Spleen (tissue), 11 donors: ENCODE data around the gene SEMA5A. TPM values are rescaled to one million over a fixed set of nuclear protein-coding genes. Genes with fewer than 3 reads are reported as not detected.

ENCODE experiments used
- DNase-seq: peaks from one replicate; pipeline ENCODE4 v3.0.0-alpha.2; 2020
- H3K27ac ChIP-seq, 8 donors: fragments of 200-600 bp; sonication (generic) in 7 of 8; 1 replicate in 4 of 8; 2 replicates in 4 of 8; pipeline versions ENCODE4 v1.5.0 to v1.8.0; 2016 to 2021; ENCODE audit warnings: inconsistent platforms in 4 of 8, mild to moderate bottlenecking in 4 of 8, moderate library complexity in 1 of 8
- H3K27me3 ChIP-seq, 7 donors: fragments of 200-600 bp; sonication (generic) in 6 of 7; replicated peaks in 1 of 7; 1 replicate in 4 of 7; 2 replicates in 3 of 7; pipeline versions ENCODE4 v1.5.0 to v1.8.0; 2016 to 2021; ENCODE audit warnings: inconsistent platforms in 3 of 7, mild to moderate bottlenecking in 1 of 7
- H3K36me3 ChIP-seq, 6 donors: fragments of 200-600 bp; sonication (generic) in 5 of 6; 1 replicate in 4 of 6; 2 replicates in 2 of 6; pipeline versions ENCODE4 v1.5.0 to v1.8.0; 2016 to 2021; ENCODE audit warnings: inconsistent platforms in 2 of 6
- H3K4me1 ChIP-seq, 6 donors: fragments of 200-600 bp; sonication (generic) in 5 of 6; 1 replicate in 3 of 6; 2 replicates in 3 of 6; pipeline versions ENCODE4 v1.5.0 to v1.8.0; 2016 to 2021; ENCODE audit warnings: inconsistent platforms in 3 of 6
- H3K4me3 ChIP-seq, 8 donors: fragments of 200-600 bp; sonication (generic) in 7 of 8; 1 replicate in 4 of 8; 2 replicates in 4 of 8; pipeline versions ENCODE4 v1.5.0 to v1.8.0; 2016 to 2021; ENCODE audit warnings: inconsistent platforms in 4 of 8, mild to moderate bottlenecking in 4 of 8, moderate library complexity in 2 of 8
- H3K9me3 ChIP-seq, 8 donors: fragments of 200-600 bp; sonication (generic) in 7 of 8; 1 replicate in 4 of 8; 2 replicates in 4 of 8; pipeline versions ENCODE4 v1.5.0 to v1.8.0; 2016 to 2021; ENCODE audit warnings: inconsistent platforms in 4 of 8
- CTCF ChIP-seq, 11 experiments: fragments of 200-600 bp in 7 of 11; fragments of 450-650 bp in 4 of 11; sonication (generic) in 4 of 11; IDR thresholded peaks in 8 of 11; conservative IDR thresholded peaks in 3 of 11; 1 replicate in 7 of 11; 2 replicates in 4 of 11; pipeline versions ENCODE4 v1.4.0 to v1.8.0; 2016 to 2021; ENCODE audit warnings: antibody characterized with exemption in 11 of 11, inconsistent platforms in 4 of 11, mild to moderate bottlenecking in 1 of 11
- POLR2A ChIP-seq, 3 donors: fragments of 450-650 bp; IDR thresholded peaks; one replicate each; pipeline ENCODE4 v1.5.1; 2017; ENCODE audit warnings: antibody characterized with exemption in 3 of 3, mild to moderate bottlenecking in 1 of 3
- POLR2AphosphoS5 ChIP-seq, 3 donors: sonication (generic); formaldehyde crosslinking; IDR thresholded peaks; one replicate each; pipeline ENCODE4 v1.5.1; 2017; ENCODE audit warnings: antibody characterized with exemption in 3 of 3
- WGBS, 5 donors: extraction: QIAGEN DNeasy Blood & Tissue Kit in 3 of 5; methylation state at CpG; one replicate each; pipeline versions ENCODE4 v1.1.5 to v1.1.7; 2013 to 2018; 5-methylcytosine and 5-hydroxymethylcytosine counted together
- intact Hi-C: fragments of 100-400 bp; cut with DNase I; formaldehyde crosslinking; loops from one replicate; pipeline ENCODE4 v1.15.0; 2023; ENCODE audit warnings: low total_unique reads
- polyA plus RNA-seq, 3 donors: library from polyadenylated mRNA; stranded (reverse); fragments of 200-250 nt; gene quantifications; one replicate each; pipeline ENCODE4 v1.2.1, GENCODE V29; 2013
- total RNA-seq, 7 donors: library from RNA; depleted of rRNA in 3 of 7; stranded (reverse); fragments of >200 nt in 3 of 7; fragmentation: NEBNext Ultra II Directional in 4 of 7; extraction: Animal tissue kit (Norgen Biotek cat#: 25700) in 4 of 7; gene quantifications; one replicate each; pipeline versions ENCODE4 v1.1.0 to v1.2.1, GENCODE V29; 2016 to 2021
- donor health status: healthy with polysubstance abuse.
- donor health status: DM: no; HTN: no; CAD: no; lungs with moderate emphysema.
- donor health status: DM: no; HTN: no; CAD: no.
- donor health status: Bipolar disorder and iron deficiency.
- donor health status: healthy.
- donor health status: DM: no; HTN: no; CAD: no.
- donor health status: DM: yes; HTN: yes; CAD: no.

The SEMA5A gene
- total and polyA plus RNA-seq, 10 donors, result 1.4 to 30.9 (median 13.1) TPM

- Histone ChIP-seq H3K9me3 (peaks cover 8 to 38% (median 32%) of the 10 kb centered on the region in 8 donors), H3K27me3 (no peaks in the 10 kb centered on the region), H3K4me1 (no peaks in the 10 kb centered on the region), H3K4me3 (no peak overlapping the region), H3K27ac (no peak overlapping the region), H3K36me3 (no peaks in the 10 kb centered on the region)
- intact Hi-C loops, result no loop called here
- WGBS, 5 donors, result 77 to 81% (median 81%) methylated on average over 10 of the region's 10 CpGs
- TF ChIP-seq POLR2AphosphoS5 (IDR thresholded peaks at IDR 0.05) (no peak), POLR2A (IDR thresholded peaks at IDR 0.05) (no peak), CTCF (IDR thresholded peaks at IDR 0.05 in 8 of 11, conservative IDR thresholded peaks at IDR 0.05 in 3 of 11) (no peak)
- DNase-seq, result no peak
Measured at GRCh38 chr5:9474219-9475002, 71.5 kb downstream of the SEMA5A start.

- Histone ChIP-seq H3K27me3 (no peaks in the 10 kb centered on the region), H3K9me3 (peaks cover 8 to 30% (median 24%) of the 10 kb centered on the region in 8 donors), H3K36me3 (no peaks in the 10 kb centered on the region), H3K4me1 (no peaks in the 10 kb centered on the region), H3K27ac (no peak overlapping the region), H3K4me3 (no peak overlapping the region)
- no peak for DNase-seq
- intact Hi-C loops, result no loop called here
- 53 to 77% (median 68%) methylated on average over 2 of the region's 2 CpGs for WGBS, 5 donors
- TF ChIP-seq POLR2AphosphoS5 (IDR thresholded peaks at IDR 0.05), result no peak
- no peak for TF ChIP-seq POLR2A (IDR thresholded peaks at IDR 0.05)
- TF ChIP-seq CTCF (IDR thresholded peaks at IDR 0.05 in 8 of 11, conservative IDR thresholded peaks at IDR 0.05 in 3 of 11), result no peak
Measured at GRCh38 chr5:9473624-9474023, 72.3 kb downstream of the SEMA5A start.

- intact Hi-C loops, result no loop called here
- Histone ChIP-seq H3K36me3 (no peaks in the 10 kb centered on the region), H3K4me1 (no peaks in the 10 kb centered on the region), H3K27ac (no peak overlapping the region), H3K4me3 (no peak overlapping the region), H3K9me3 (peaks cover 0 to 8% (median 0%) of the 10 kb centered on the region in 8 donors), H3K27me3 (no peaks in the 10 kb centered on the region)
- TF ChIP-seq CTCF (IDR thresholded peaks at IDR 0.05 in 8 of 11, conservative IDR thresholded peaks at IDR 0.05 in 3 of 11) (no peak), POLR2AphosphoS5 (IDR thresholded peaks at IDR 0.05) (no peak), POLR2A (IDR thresholded peaks at IDR 0.05) (no peak)
- no peak for DNase-seq
- 64 to 81% (median 79%) methylated on average over 1 of the region's 1 CpG for WGBS, 5 donors
Measured at GRCh38 chr5:9470410-9470809, 75.5 kb downstream of the SEMA5A start.

GRCh38 chr5:9468060-9468388 is 77.9 kb downstream of the SEMA5A start:
- intact Hi-C loops, result no loop called here
- WGBS, 5 donors, result 58 to 82% (median 70%) methylated on average over 4 of the region's 4 CpGs
- TF ChIP-seq CTCF (IDR thresholded peaks at IDR 0.05 in 8 of 11, conservative IDR thresholded peaks at IDR 0.05 in 3 of 11) (no peak), POLR2A (IDR thresholded peaks at IDR 0.05) (no peak), POLR2AphosphoS5 (IDR thresholded peaks at IDR 0.05) (no peak)
- no peak overlapping the region for H3K27ac ChIP-seq
- no peak overlapping the region for H3K4me3 ChIP-seq
- no peaks in the 10 kb centered on the region for H3K4me1 ChIP-seq
- no peak for DNase-seq
- no peaks in the 10 kb centered on the region for H3K36me3 ChIP-seq
- H3K27me3 ChIP-seq, result no peaks in the 10 kb centered on the region
- no peaks in the 10 kb centered on the region for H3K9me3 ChIP-seq
